HUES64 (cell line): ENCODE results near the gene ING1.

Experiments
- H3K27ac ChIP-seq: 2 replicates; pipeline ENCODE4 v1.7.0; 2013; ENCODE audit warnings: low read depth, low read length, inconsistent platforms
- H3K27me3 ChIP-seq: 2 replicates; pipeline ENCODE4 v1.6.1; 2013; ENCODE audit warnings: mild to moderate bottlenecking, low read length; ENCODE audit not compliant: insufficient read depth
- H3K36me3 ChIP-seq: 2 replicates; pipeline ENCODE4 v1.6.1; 2013; ENCODE audit warnings: mild to moderate bottlenecking, low read length; ENCODE audit not compliant: insufficient read depth
- H3K4me1 ChIP-seq: 2 replicates; pipeline ENCODE4 v1.6.1; 2013; ENCODE audit warnings: mild to moderate bottlenecking, low read length, moderate library complexity; ENCODE audit not compliant: insufficient read depth
- H3K4me3 ChIP-seq: 2 replicates; pipeline ENCODE4 v1.5.1; 2013; ENCODE audit warnings: mild to moderate bottlenecking, low read length, moderate library complexity
- H3K9ac ChIP-seq: 2 replicates; pipeline ENCODE4 v1.6.1; 2013; ENCODE audit warnings: mild to moderate bottlenecking, low read depth, low read length
- H3K9me3 ChIP-seq: 2 replicates; pipeline ENCODE4 v1.6.1; 2013; ENCODE audit warnings: low read depth, low read length; ENCODE audit not compliant: insufficient read depth
- WGBS: fragments of 150-250, 120-280 bp; methylation state at CpG from one replicate; pipeline ENCODE4 v1.1.7; 2013; ENCODE audit warnings: missing lambda C conversion rate; 5-methylcytosine and 5-hydroxymethylcytosine counted together

The ING1 gene

DNA sequence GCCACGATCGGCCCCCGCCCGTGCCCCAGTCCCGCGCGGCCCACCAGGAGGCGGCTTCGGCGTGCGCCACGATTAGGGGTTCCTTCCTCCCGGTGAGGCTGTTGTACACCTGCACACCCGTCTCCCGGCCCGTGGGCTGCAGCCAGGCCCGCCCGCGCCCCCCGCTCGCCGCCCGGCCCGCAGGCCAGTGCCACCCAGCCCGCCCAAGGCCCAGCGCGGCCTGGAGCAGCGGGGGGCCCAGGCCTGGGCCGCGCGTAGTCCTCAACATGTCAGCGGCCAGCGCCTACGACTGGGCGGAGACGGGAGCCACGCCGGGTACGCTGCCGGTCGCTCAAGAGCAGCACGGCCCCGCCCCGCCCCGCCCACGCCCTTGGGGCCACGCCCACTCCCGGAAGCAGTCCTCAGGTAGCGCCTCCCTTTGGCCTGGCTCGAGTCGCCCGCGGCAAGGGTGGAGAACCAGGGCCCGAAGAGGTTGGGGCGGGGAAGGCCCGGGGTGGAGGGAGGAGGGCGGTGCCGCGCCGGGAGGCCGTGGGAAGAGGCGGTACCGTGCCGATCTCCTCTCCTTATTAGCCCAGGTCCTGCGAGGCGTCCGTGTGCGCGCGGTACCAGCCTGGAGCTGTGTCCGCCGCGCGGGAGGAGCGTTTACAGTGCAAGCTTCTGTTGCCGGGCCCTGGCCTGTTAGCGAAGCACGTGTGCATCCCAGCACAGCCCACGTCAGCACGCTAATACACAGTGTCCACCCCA lies 7.5 kb upstream of the ING1 start, which contains the start of gene CARS2:
Gene CARS2 (minus strand): TSS at position 291 of the 744 bp plus-strand sequence. CDS start 23 bp downstream, at position 268.
- H3K9ac ChIP-seq = peak within 1 kb of the TSS; percentile 92
- peaks cover 20% of the 10 kb centered on the region for H3K36me3 ChIP-seq
- H3K9me3 ChIP-seq = no peaks in the 10 kb centered on the region
- WGBS = under 1% methylated on average over 80 of the region's 80 CpGs
- peaks cover 8% of the 10 kb centered on the region; the same call in 1 of the 2 replicates for H3K4me1 ChIP-seq
- H3K27ac ChIP-seq = peak within 1 kb of the TSS; percentile 62; the same call in 1 of the 2 replicates
- H3K27me3 ChIP-seq = no peaks in the 10 kb centered on the region
- peak within 1 kb of the TSS; percentile 87 for H3K4me3 ChIP-seq

DNA sequence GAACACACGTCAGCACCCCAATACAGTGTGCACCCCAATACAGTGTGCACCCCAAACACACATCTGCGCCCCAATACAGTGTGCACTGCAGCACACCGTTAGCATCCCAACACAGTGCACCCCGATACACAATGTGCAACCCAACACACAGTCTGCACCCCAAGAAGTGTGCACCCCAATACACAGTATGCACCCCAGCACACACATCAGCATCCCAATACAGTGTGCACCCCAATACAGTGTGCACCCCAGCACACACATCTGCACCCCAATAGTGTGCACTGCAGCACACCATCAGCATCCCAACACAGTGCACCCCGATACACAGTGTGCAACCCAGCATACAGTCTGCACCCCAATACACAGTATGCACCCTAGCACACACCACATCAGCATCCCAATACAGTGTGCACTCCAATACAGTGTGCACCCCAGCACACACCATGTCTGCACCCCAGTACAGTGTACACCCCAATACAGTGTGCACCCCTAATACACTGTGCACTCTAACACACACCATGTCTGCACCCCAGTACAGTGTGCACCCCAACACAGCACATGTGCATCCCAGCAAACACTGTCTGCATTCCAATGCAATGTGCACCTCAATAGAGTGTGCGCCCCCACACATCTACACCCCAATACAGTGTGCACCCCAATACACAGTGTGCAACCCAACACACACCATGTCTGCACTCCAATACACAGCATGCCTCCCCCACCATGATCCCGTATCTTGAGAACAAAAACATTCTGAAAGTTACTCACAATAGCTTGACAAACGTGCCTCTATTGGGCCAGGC lies 6.7 kb upstream of the ING1 start:
- Histone ChIP-seq H3K9ac (peak overlapping the region; percentile 52), H3K9me3 (no peaks in the 10 kb centered on the region), H3K4me3 (peak overlapping the region; percentile 57), H3K4me1 (peaks cover 12% of the 10 kb centered on the region; the same call in 1 of the 2 replicates), H3K27me3 (no peaks in the 10 kb centered on the region), H3K27ac (peak overlapping the region; percentile 62; the same call in 1 of the 2 replicates), H3K36me3 (peaks cover 12% of the 10 kb centered on the region)
- 73% methylated on average over 8 of the region's 8 CpGs for WGBS

DNA sequence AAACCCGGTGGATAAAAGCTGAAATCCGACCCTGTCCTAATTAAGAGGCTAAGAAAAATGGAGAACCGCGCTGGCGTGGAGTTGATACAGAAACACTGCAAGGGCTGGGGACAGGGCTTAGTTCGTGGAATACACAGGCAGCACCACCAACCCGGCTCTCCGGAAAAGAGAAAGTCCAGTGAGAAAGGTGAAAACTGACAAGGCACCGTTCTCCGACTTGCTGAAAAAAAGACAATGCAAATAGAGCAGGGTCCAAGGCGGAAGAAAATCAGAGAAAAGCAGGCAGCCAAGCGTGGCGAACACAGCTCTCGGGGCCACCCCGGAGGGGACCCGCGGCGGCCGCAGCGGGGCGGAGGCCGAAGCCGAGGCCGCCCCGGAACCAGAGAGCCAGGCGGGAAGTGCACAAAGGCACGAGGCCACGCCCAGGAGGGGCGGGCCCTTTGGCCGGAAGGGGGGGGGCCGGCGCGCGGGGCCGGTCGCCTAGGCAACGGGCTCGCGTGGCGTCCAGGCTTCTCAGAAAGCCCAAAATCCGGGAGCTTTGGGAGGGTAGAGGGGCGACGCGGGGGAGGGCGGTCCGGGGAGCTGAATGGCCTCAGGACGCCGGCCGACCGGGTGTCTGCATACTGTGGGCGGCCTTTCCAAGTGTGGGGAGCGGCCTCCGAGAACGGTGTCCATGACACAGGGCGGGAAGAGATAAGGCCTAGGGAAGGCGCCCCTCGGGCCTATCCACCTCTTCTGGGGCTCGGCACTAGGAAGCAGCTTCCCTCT lies 1.2 kb upstream of the ING1 start:
- Histone ChIP-seq H3K27ac (peak overlapping the region; percentile 100), H3K4me3 (peak overlapping the region; percentile 80), H3K4me1 (peaks cover 13% of the 10 kb centered on the region), H3K9ac (peak overlapping the region; percentile 99), H3K36me3 (no peaks in the 10 kb centered on the region), H3K27me3 (no peaks in the 10 kb centered on the region), H3K9me3 (no peaks in the 10 kb centered on the region)
- under 1% methylated on average over 58 of the region's 58 CpGs for WGBS

DNA sequence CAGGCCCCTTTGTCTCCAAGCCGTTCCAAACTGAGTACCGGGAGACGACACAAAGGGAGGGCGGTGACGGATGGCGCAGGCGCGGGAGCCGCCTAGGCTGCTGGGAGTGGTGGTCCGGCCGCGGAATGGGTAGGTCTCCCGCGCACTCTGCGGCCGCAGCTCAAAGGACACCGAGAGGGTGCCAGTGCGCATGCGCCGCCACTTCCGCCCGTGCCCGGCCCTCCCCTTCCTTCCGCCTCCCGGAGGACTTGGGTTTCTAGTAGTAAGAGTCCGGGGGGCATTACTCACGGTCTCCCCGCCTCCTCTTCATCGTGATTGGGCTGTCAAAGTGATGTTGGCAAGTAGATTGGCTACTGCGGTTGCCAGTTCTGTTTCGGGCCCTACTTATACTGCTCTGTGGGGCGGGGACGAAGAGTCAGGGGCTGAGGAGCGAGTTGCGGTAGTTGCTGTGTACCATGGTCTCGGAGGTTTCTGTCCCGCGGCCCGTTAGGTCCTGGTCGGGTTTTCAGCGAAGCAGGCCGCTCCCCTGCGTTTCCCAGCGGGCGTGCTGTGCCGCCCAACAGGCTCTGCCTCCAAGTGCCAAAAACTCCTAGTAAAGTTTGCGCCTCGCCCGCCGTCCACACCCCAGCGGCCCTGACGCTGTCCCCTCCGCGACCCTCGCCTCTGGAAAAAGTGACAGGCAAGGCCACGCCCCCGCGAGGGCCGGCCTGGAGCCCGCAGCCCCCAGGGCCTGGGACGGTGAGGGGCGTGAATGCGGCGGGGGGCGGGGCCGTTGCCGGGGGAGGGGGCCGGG lies 455 bp upstream of the ING1 start:
- H3K9ac ChIP-seq = peak overlapping the region; percentile 99
- H3K9me3 ChIP-seq = no peaks in the 10 kb centered on the region
- H3K4me1 ChIP-seq = peaks cover 19% of the 10 kb centered on the region
- no peaks in the 10 kb centered on the region for H3K27me3 ChIP-seq
- H3K27ac ChIP-seq = peak overlapping the region; percentile 100
- no peaks in the 10 kb centered on the region for H3K36me3 ChIP-seq
- peak overlapping the region; percentile 80 for H3K4me3 ChIP-seq
- WGBS = under 1% methylated on average over 68 of the region's 68 CpGs

DNA sequence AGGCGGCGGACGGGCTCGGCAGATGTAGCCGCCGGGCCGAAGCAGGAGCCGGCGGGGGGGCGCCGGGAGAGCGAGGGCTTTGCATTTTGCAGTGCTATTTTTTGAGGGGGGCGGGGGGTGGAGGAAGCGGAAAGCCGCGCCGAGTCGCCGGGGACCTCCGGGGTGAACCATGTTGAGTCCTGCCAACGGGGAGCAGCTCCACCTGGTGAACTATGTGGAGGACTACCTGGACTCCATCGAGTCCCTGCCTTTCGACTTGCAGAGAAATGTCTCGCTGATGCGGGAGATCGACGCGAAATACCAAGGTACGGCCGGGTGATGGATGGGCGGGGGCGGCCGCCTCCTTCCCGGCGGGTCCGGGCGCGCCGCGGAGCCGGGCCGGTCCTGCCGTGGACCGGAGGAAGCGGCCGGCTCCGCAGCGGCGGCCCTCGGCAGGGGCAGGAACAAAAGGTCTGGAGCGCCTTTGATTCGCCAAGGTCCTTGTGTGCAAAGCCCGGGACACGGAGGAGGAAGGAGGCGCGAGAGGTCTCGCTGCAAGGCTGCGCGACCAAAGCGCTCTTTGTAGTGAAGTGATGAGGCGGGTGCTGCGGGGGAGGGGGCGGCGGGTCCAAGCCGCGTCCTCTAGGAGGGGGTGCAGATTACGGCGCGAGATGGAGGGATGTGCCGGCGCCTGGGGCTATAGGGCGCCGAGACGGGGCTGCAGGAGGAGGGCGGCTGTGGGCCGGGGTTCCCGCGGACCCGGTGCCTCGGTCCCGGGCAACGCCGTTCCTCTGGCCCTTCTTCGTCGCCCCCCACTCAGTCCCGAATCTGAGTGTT lies 689 bp downstream of the ING1 start:
- H3K4me1 ChIP-seq = peaks cover 20% of the 10 kb centered on the region
- peak overlapping the region; percentile 80 for H3K27ac ChIP-seq
- peak overlapping the region; percentile 87 for H3K9ac ChIP-seq
- peaks cover 2% of the 10 kb centered on the region; the same call in 1 of the 2 replicates for H3K36me3 ChIP-seq
- no peaks in the 10 kb centered on the region for H3K27me3 ChIP-seq
- H3K9me3 ChIP-seq = no peaks in the 10 kb centered on the region
- under 1% methylated on average over 86 of the region's 86 CpGs for WGBS
- H3K4me3 ChIP-seq = peak overlapping the region; percentile 80

DNA sequence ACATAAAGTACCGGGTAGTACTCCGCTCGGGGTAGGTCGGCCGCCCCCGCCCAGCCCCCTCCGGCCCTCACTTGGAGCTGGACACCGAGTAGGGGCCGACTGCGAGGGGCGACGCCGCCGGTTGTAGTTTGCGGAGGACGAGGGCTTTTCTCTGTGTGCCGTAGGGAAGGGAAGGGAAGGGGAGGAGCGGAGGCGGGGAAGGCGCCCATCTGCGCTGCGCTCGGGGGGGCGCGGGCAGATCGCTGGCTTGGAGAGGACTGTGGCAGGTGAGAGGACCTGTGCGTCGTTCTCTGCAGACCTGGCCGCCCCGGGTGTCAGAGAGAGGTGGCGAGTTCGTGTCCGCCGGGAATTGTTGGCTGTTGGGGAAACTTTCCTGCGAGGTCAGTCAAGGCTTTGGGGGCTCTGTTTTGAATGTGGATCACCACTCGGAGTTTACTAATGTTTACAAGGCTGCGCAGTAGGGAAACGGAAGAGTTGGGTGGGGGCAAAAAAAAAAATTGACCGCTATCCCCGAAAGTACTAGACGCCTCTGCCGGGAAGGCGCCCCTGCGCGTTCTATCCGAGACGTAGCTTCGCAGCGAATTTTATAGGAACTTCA lies 1.4 kb downstream of the ING1 start:
- Histone ChIP-seq H3K36me3 (peaks cover 9% of the 10 kb centered on the region), H3K9ac (peak overlapping the region; percentile 87), H3K27me3 (no peaks in the 10 kb centered on the region), H3K4me1 (peaks cover 20% of the 10 kb centered on the region), H3K27ac (peak overlapping the region; percentile 80; the same call in 1 of the 2 replicates), H3K4me3 (peak overlapping the region; percentile 80), H3K9me3 (no peaks in the 10 kb centered on the region)
- under 1% methylated on average over 49 of the region's 49 CpGs for whole genome bisulfite sequencing

DNA sequence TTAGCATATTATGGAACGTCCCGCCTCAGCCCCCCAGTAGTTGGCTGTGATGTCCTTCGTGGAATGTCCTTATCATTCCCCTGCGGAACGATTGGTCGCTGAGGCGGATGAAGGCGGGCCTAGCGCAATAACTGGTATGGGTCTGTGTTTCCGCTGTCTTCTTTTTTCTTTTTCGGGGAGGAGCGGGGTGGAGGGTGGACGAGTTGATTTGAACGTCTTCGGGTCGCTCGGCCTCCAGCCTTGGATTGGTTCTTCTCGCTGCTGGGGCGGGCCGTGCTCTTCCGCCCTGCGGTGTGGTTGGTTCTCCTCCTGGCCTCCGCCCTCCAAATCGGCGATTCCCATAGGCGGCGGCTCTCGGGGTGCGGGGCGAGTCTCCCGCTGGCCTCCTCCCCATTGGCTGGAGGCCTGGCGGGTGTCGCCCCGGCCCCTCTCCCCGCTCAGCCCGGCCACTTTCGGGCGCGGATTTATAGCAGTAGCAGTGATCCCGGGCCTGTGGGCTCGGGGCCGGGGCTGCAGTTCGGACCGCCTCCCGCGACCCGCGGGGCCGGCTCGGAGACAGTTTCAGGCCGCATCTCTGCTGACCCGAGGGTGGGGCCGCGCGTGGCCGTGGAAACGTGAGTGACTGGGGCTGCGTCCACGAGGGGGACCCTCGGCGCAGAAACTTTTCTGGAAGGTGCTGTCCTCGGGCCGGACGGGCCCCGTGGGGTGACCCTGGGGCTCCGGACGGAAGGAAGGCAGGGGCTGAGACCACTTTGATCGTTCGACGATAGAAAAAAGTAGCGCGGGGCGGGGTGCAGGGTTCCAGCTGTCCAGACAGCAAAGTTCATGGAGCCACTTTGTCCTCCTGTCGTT lies 2.1 kb downstream of the ING1 start:
- Histone ChIP-seq H3K4me3 (peak overlapping the region; percentile 80), H3K27ac (peak overlapping the region; percentile 80), H3K27me3 (no peaks in the 10 kb centered on the region), H3K4me1 (peaks cover 20% of the 10 kb centered on the region), H3K9me3 (no peaks in the 10 kb centered on the region), H3K36me3 (peaks cover 17% of the 10 kb centered on the region), H3K9ac (peak overlapping the region; percentile 82)
- under 1% methylated on average over 74 of the region's 74 CpGs for WGBS

DNA sequence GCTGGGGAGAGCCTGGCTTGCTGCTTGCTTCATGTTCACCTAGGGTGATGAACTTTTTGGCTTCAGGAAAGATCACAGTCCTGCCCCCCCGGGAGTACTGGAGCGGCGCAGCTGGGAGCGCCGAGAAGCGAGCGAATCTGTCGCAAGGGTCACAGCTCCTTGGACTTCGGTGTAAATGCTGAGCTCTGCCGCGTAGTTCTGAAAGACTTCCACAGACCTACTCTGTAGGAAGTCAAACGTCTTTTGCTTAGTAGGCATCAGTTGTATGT lies 2.7 kb downstream of the ING1 start:
- peaks cover 22% of the 10 kb centered on the region for H3K36me3 ChIP-seq
- no peaks in the 10 kb centered on the region for H3K27me3 ChIP-seq
- peak overlapping the region; percentile 80 for H3K4me3 ChIP-seq
- H3K9me3 ChIP-seq = no peaks in the 10 kb centered on the region
- WGBS = 1% methylated on average over 12 of the region's 12 CpGs
- H3K9ac ChIP-seq = peak overlapping the region; percentile 82
- H3K27ac ChIP-seq = peak overlapping the region; percentile 75
- H3K4me1 ChIP-seq = peaks cover 20% of the 10 kb centered on the region

DNA sequence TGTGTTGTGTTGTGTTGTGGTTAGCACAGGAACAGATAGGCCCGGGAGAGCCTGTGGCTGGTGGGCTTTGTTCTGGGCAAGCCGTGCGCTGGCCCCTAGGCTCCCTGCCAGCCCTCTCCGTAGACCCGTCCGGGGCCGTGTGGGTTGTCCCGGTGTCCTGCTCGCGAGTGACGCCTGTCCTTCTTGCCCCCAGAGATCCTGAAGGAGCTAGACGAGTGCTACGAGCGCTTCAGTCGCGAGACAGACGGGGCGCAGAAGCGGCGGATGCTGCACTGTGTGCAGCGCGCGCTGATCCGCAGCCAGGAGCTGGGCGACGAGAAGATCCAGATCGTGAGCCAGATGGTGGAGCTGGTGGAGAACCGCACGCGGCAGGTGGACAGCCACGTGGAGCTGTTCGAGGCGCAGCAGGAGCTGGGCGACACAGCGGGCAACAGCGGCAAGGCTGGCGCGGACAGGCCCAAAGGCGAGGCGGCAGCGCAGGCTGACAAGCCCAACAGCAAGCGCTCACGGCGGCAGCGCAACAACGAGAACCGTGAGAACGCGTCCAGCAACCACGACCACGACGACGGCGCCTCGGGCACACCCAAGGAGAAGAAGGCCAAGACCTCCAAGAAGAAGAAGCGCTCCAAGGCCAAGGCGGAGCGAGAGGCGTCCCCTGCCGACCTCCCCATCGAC lies 5.7 kb downstream of the ING1 start:
- H3K27ac ChIP-seq = no peak overlapping the region
- peaks cover 16% of the 10 kb centered on the region for H3K4me1 ChIP-seq
- no peaks in the 10 kb centered on the region for H3K9me3 ChIP-seq
- peaks cover 28% of the 10 kb centered on the region for H3K36me3 ChIP-seq
- no peak overlapping the region for H3K9ac ChIP-seq
- 97% methylated on average over 61 of the region's 61 CpGs for WGBS
- no peaks in the 10 kb centered on the region for H3K27me3 ChIP-seq
- H3K4me3 ChIP-seq = no peak overlapping the region
